GM12872 (cell line): ENCODE measurements around the gene ZDHHC18.

Source experiments
- TF ChIP-seq, protein P1 (sequence below): IDR thresholded peaks from 3 replicates; pipeline ENCODE4 v1.5.1; 2011; ENCODE audit warnings: low read depth, mild to moderate bottlenecking, low read length, moderate library complexity; ENCODE audit not compliant: insufficient read depth

The ZDHHC18 gene

DNA sequence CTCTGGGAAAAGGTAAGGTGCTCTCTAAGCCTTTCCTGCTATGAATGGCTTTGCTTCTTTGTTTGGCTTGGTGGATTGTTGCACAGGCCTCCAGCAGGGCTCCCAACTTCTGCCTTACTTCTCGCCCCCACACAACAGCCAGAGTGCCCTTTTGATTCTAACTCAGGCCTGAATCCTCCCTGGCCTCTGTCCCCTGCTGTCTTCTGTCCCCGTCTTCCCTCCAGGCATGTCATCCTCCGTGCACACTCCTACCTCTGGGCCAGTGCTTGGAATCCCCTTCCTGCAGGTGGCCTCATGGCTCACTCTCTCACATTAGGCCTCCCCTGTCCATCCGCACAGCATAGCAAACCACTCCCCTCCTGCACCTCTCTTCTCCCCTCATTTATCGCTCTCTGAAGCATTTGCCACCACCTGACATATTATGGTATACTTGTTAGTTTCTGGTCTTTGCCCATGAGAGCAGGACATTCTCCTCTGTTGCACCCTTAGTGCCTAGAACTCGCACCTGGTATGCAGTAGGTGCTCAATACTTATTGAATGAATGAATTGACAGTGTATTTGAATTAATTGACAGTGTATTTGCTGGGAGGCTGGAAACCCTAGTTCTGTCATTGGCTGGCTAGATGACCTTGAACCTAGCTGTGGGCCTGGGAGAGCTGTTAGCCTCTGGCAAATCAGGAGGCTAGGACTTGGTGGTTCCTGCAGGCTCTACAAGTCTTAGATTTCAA lies 2.9 kb downstream of the ZDHHC18 start:
- TF ChIP-seq, protein P1, sequence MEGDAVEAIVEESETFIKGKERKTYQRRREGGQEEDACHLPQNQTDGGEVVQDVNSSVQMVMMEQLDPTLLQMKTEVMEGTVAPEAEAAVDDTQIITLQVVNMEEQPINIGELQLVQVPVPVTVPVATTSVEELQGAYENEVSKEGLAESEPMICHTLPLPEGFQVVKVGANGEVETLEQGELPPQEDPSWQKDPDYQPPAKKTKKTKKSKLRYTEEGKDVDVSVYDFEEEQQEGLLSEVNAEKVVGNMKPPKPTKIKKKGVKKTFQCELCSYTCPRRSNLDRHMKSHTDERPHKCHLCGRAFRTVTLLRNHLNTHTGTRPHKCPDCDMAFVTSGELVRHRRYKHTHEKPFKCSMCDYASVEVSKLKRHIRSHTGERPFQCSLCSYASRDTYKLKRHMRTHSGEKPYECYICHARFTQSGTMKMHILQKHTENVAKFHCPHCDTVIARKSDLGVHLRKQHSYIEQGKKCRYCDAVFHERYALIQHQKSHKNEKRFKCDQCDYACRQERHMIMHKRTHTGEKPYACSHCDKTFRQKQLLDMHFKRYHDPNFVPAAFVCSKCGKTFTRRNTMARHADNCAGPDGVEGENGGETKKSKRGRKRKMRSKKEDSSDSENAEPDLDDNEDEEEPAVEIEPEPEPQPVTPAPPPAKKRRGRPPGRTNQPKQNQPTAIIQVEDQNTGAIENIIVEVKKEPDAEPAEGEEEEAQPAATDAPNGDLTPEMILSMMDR = no peak

DNA sequence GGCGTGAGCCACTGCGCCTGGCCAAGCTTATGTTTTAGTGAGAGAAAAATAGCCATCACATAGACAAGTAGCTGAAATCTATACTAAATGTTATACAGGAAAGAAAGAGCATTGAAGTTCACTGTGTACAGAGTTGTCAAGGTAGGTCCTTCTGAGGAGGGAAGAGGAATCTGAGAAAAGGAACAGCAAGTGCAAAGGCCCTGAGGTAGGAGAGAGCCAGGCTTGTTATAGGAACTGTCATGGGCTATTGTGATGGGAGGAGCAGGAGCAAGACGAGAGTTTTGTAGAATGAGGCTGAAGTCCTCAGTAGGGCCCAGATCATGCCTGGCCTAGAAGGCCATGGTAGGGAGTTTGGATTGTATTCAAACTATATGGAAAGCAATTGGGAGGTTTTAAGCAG lies 4.6 kb downstream of the ZDHHC18 start:
- TF ChIP-seq, protein P1 = no peak

DNA sequence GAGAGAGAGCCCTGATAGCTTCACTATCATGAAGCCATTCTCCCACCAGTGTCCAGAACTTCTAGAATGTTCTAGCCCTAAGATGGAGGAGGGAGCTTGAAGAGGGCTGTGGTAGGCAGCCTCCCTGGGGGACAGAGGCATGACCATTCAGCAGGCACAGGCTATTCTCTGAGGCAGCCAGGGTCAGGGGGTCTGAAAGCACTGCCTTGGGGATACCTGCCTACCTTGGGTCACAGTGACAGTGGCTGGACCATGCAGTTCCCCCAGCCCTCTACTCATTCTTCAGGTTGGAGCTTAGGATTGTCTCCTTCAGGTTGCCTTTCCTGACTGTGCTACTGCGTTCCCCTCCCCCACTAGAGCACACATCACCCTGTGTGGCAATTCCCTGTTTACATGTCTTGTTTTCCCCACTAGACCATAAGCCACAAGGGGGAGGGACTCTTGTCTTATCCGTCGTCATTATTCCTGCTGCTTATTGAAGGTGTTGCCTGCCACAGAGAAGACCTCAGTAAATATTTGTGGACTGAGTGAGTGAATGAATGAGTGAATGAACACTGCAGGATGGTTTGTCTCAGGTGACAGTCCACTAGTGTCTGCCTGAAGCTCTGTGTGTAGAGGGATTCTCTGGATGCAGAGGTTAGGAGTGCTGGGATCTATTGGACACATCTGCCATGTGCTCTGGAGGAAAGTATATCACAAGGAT lies 5.2 kb downstream of the ZDHHC18 start:
- TF ChIP-seq, protein P1 = no peak

DNA sequence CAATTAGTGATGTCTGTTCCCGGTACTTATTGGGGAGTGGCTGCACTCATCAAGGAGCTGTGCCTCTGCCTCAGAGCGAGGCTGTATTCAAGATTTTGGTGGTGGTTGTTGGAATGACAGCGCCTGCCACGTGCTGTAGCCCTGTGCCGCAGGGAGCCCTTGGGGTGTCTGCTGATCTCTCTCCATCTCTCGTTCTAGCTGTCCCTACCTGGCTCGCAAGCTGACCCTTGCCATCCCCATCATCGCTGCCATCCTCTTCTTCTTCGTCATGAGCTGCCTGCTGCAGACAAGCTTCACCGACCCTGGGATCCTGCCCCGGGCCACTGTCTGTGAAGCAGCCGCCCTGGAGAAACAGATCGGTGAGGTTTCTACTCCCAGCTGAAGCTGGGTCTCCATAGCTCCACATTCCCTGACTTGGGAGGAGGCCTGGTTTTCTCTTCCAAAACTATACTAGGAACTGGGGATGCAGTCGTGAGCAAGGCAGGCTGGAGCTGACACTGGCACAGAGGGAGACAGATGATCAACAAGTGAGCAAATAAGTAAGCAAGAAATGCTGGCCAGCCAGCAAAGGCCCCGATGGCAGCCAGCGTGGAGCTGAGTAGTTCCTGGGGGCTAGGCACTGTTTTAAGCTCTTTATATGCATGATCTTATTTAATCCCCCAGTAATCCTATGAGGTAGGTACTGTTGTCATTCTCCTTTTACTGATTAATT lies 5.9 kb downstream of the ZDHHC18 start:
- TF ChIP-seq, protein P1 = no peak

DNA sequence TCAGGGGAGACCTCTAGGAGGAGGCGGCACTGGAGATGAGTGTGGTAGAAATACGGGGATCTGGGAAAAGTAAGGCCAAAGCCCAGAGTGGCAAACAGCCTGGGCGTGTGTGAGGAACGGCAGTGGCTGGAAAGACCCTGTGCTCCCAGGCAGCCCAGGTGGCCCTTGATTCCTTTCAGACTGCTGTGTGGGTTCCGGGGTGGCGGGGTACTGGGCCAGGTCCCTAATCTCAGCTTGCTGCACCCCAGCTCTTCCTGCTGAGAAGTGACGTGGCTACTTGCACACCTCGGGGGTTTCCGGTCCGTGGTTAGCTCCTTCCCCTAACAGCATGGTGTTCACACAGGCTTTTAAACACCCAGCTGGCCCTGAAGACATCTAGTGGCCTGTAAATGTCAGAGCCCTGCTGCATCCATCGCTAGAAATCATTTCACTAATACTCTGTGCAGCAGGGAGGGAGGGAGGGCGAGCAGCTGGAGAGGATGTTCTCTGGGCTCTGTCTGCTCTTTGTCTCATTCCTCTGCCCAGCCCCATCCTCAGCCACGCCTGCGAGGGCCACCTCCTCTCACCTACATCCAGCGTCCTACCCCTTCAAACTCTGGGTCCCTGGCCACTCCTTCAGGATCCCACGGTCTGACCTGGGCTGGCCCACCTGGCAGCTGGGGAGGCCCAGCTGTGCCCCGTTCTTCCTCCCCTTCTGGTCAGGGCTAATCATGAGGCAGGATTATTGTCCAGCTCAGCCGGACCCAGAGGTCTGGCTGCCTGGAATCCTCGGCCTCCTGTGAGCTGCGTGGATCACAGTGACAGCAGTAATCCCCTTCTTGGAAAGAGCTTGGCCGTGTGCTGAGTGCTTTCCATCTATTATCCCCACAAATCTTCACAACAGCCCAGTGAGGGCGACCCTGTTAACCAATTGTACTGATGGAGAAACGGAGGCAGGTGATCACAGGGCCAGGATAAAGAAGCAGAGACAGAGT lies 7.2 kb downstream of the ZDHHC18 start:
- TF ChIP-seq, protein P1 = no peak; the same call in 2 of the 3 replicates

DNA sequence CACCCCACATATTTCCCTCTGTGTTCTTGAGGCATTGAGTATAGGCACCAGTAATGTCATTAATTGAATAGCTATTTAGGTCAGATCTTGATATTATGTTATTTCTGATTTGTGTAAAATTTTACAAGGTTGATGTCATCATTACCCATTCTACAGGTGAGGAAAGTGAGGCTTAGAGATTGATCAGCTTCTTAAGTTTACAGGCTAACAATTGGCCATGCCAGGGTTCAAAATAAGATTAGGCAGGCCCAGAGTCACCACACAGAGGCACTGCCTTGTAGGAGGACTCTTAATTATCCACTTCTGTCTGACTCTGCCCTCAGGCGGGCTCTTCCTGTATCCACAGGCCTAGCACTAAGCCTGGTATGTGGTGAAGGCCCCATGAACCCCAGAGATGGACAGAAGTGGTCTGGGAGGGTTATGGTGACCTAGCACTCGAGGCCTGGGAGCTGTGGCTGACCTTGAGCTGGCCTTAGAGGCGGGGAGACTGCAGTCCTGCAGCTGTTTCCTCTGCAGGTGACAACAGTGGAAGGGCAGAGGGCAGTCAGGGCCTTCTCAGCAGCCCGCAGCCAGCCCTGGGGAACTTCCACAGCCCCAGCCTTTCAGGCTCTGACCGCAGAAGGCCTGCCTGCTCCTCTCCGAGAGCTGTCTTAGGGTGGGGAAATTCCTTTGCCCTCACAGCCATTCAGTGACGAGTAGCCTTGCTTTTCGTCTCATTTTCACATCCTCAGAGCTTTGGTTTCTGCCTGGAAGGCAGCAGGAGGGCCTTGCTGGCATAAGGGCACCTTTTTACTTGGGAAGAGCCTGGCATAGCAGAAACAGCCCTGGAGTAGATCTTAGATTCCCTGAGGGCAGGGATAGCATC lies 12.2 kb downstream of the ZDHHC18 start:
- TF ChIP-seq, protein P1 = no peak; the same call in 2 of the 3 replicates
